ENCODE measurements around the gene EEF1A2.
"Not testable (repeated sequence)": the region's sequence is repeated elsewhere in the genome, so short reads cannot be mapped to it uniquely, and the experiment has no call there.

The EEF1A2 gene

DNA sequence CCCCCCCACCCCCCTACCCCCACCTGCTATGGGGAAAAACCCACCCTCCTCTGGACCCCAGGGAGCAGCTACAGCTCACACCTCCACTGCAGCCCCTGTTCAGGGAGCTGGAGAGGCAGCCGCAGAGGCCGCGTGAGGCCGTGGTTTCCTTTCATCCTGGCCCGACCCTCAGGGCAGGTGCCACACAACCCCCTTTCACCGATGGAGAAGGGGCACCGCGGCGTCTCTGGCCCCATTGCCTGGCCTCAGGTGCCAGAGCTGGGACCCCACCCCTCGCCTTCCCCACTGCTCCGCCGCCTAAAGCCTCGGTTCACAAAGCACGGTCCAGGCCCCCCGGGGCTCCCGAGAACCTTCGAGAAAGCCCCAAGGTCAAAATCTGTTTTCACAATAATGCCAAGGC lies 14.6 kb downstream of the EEF1A2 start:
- no peak for DNase-seq

DNA sequence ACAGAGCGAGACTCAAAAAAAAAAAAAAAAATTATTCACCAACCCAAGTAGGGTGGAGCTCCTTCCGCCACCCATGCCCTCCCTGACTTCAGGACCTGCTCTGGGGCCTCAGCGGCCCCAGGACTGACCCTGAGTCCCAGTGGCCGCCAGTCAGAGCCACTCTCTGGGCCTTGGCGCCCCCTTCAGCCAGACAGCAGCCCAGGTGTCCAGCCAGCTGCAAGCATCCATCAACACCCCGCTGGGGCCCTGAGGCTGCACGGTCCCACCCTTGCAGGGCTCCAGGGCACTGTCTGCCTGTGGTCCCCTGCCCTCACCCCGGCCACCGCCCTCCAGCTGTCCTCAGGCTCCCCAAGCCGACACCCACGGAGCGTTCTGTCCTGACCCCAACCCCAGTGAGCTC lies 15.0 kb downstream of the EEF1A2 start:
- DNase-seq = no peak

DNA sequence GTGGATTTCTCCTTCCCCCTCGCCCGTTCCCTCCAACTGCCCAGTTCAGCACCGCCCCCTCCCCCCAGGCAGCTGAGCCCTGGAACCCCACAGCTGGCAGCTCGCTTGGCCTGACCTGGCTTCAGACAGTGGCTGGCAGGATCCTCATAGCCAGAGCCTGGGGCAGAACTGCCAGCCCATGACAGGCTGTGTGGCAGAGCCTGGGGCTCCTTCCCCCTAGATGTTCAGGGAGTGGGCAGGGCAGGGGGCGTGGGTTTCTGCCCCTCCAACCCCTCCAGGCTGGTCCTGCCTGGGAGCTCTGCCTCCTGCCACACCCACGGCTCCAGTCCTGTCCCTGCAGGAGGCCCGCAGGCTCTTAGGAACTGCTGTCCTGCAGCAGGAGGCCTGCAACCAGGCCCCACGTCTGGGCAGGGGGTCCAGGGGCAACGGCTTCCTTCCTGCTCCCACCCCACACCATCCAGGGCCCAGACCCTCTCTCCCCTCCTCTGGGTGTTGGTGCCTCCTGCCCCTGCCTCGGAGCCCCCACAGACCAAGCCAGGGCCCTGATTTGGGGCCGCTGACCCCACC lies 16.8 kb downstream of the EEF1A2 start:
- no peak for DNase-seq

DNA sequence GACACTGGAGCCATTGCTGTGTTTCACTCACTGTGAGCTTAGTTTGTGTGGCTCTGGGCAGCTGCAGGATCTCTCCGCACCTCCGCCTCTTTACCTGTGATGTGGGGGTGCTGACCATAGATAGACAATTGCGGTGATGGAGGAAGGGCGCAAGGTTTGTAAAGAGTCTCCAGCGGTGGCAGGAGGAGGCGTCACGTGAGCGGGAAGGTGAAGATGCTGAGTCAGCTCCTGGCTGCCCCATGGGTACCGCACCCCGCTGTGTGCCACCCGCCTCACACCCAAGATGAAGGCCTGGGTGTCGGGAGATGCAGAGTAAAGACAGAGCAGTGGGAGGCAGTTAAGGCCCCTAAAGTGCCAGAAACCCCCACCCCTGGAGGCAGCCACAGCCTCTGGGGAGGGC lies 17.4 kb downstream of the EEF1A2 start:
- no peak for DNase-seq

DNA sequence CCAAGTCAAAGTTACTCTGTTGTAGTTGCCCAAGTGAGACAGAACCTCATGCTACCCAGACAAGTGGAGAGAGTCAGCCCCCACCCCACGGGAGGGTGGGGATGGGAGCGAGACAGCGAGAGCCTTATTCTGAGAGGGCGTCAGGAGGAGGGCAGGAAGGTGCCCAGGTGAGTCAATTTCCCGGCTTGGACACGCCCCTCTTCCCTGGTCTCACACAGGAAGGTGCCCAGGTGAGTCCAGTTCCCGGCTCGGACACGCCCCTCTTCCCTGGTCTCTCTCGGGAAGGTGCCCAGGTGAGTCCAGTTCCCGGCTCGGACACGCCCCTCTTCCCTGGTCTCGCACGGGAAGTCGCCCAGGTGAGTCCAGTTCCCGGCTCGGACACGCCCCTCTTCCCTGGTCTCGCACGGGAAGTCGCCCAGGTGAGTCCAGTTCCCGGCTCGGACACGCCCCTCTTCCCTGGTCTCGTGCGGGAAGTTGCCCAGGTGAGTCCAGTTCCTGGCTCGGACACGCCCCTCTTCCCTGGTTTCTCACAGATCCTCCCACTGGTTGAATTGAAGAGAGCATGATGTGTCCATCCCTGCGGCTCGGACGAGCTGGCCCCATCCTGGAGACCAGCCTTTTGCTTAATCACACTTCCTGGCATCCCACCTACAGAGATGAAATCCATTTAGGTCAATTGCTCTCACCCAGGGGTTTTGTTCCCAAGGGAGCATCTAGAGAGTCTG lies 19.0 kb downstream of the EEF1A2 start:
- DNase-seq = not testable (repeated sequence)

DNA sequence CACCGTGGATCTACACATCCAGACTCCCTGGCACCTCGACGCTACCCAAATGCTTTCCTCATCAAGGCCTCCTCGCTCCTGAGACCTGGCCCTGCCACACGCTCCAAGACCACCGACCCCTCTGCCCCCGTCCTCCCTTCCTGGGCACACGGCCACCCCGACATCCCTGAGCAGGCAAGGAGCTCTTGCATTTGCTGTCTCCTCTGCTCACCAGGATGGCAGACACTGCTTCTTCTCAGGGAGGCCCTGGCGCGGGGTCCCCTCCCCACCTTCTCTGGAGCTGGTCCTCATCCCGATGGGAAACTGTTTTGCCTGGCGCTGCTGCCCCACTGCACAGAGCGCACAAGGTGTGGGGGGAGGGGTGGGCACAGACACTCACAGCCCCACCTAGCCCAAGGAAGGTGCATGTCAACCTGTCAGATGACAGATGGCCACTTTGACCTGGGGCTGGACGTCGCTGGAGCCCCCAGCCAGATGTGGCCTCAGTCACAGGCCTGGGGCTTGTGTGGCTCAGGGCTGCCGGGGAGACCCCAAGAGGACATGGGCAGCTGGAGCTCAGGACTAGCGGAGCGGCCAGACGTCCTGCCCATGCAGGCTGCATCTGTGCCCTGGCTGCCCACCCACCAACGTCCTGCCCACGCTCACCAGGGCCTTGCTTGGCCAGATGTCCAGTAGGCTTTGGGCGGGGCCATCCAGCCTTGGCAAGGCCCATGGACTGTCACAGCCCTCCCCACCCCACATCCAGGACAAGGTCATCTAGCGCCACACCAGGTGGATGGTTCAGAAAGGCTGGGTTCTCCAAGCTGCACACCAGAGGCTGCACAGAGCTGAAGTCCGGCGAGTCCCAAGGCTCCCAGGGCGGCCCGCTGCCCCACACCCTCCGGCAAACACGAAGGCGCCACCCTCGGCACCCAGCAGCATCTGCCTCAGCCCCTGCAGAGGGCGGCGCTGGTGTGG lies 20.3 kb downstream of the EEF1A2 start:
- DNase-seq = no peak

DNA sequence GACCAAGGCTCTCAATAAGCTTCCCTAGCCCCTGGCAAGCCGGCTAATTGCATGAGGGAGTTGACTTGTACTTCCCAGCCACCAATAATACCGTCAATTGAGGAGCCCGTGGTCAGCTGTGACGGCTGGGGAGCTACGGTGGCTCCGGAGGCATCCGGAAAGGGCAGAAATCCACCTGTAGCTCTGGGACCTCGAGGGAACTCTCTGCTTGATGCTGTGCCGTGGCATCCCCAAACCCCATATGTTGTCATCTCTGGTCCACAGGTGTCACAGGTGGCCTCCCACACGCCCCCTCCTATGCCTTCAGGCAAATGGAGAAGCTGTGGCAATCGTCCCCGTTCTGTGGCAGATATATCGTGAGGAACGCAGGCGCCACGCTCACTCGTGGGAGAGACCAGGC lies 20.9 kb downstream of the EEF1A2 start:
- DNase-seq = no peak

DNA sequence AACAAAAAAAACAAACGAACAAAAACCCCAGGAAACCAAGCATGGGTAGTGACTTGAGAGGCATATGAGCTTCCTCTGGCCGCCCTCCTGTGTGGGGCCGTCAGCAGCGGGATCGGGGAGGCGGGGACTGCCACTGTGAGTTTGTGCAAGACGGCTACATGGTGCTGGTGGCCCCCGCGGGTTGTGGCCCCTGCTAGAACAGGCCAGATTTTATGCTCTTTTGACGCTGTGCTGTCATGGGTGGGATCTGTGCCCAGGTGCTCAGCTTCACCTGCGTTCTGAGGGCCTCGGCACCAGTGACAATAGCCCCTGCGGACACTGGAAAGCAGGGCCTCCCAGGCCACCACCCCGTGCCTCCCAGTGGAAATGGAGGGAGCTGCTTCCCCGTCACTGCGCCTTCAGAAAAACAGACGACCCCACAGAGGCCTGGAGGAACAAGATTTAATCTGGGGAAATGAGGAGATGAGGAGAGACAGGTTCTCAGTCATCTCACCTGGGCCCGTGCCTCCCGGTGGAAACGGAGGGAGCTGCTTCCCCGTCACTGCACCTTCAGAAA lies 21.7 kb downstream of the EEF1A2 start:
- DNase-seq = no peak

DNA sequence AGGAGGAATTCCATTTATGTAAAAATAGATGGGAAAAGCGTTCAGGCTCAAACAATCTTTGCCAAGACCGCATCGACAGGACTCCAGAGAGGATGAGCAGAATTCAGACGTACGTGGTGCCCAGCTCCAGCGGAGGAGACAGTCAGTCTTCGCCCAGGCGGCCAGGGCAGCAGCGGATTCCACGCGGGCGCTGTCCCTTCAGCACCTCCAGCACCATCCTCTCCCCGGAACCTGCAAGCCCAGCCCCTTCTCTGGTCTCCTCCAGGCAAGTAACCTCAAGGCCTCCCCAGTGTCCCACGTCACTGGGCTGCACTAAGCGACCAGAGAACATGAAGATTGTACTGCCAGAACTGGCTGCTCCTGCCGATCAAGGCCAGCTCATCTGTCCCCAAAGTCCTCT lies 23.7 kb downstream of the EEF1A2 start:
- DNase-seq = peak; percentile 23

DNA sequence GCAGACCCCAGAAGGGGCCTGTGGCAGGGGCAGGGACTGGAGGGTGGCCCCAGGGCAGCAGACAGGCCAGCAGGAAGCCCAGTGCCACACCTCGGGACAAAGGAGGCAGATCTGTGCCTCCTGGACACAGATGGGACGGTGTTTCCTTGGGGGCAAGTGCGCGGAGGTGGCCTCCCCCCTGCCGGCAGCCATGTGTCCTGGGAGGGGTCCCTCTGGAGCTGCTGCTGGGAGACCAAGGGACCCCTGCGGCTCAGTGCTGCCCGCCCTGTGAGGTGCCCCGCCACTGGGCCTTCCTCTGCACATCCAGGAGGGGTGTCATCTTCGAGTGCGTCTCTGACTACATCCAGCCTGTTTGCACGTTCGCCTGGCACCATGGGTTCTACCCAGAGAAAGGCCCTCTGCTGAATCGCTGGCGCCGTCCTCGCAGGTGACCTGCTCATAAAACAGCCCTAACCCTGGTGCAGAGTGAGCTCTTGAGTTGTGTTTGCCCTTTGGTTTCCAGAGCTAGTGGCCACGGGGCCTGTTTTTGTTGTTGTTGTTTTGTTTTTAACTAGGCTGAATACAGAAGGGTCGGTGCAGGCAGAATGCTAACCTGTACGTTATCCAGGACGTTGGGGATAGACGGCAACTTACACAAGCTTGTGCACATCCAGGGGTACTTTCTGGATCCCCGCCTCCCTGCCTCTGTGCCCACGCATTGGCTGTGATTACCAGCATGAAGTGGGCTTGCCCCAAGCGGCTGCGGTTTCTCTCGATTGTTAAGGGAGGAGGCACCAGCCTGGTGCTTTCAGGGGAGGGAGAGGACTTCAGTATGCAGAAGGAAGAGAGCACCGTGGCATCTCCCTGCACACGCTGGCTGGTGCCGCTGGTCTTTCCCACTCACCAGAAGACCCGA lies 25.1 kb downstream of the EEF1A2 start:
- DNase-seq = no peak

DNA sequence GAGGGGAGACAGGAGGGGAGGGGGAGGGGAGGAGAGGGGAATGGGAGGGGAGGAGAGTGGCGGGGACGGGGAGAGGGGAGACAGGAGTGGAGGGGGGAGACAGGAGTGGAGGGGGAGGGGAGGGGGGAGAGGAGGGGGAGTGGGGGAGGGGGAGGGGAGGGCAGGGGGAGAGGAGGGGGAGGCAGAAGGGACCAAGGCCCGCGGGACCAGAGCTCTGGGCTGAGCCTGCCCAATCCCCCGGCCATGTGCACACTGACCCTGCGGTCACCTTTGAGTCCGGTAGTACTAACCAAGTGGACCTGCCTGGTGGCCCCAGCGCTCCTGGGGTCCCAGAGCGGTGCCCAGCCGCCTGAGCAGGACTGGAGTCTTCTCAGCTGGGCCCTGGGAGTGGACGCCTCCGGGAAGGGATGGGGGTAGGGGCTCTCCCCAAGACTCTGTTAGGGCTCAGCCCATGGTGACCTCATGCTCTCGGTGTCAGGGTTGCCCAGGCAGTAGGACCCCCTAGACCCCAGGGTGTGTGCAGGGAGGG lies 26.0 kb downstream of the EEF1A2 start:
- DNase-seq = no peak

DNA sequence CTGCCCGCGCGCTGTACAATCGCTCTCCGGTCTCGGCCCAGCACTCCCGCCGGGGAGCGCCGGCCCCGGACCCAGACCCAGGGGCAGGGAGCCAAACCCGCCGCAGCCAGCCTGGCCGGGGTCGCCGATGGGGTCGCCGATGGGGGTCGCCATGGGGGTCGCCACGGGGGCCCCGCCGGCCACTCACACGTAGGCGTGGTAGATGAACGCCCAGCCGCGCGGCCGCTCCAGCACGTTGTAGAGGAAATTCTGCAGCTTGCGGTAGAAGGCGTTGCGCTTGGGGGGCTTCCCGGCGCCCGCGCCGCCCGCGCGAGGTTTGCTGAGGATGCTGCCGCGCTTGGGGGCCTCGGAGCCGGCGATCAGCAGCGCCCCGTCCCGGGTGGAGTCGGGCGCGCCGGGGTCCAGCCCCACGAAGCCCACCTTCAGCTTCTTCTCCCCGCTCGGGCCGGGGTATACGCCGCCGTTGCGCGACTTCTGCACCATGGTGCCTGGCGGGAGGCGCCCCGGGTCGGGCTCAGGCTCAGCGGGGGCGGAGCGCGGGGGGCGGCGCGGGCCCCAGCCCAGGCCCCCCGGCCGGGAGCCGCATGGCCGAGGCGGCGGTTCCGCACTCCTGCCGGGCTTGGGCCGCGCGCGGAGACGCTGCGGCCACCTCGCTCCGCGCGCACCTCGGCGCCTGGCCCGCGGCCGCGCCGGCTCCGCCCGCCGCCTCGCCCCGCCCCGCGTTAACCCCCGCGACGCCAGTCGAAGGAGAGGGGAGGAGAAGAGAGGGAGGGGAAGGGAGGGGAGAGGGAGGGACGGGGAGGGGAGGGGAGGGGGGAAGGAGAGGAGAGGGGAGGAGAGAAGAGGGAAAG lies 26.7 kb downstream of the EEF1A2 start, which contains the start of gene KCNQ2:
TSS of gene KCNQ2 (minus strand) at position 675 of the 851 bp plus-strand sequence. CDS start at position 483, 192 bp downstream.
- DNase-seq = no peak

DNA sequence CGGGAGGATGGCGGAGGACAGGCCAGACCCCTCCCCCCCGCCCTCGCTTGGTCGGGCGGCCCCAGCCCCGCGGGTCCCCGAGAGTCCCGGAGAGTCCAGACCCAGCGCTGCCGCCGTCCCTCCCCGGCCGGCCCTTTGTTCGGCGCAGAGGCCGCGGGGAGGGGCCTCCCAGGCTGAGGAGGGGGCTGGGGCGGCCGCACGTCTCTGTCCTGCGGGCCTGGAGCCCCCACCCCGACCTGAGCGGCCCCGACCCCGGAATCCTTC lies 27.2 kb downstream of the EEF1A2 start:
- DNase-seq = no peak

DNA sequence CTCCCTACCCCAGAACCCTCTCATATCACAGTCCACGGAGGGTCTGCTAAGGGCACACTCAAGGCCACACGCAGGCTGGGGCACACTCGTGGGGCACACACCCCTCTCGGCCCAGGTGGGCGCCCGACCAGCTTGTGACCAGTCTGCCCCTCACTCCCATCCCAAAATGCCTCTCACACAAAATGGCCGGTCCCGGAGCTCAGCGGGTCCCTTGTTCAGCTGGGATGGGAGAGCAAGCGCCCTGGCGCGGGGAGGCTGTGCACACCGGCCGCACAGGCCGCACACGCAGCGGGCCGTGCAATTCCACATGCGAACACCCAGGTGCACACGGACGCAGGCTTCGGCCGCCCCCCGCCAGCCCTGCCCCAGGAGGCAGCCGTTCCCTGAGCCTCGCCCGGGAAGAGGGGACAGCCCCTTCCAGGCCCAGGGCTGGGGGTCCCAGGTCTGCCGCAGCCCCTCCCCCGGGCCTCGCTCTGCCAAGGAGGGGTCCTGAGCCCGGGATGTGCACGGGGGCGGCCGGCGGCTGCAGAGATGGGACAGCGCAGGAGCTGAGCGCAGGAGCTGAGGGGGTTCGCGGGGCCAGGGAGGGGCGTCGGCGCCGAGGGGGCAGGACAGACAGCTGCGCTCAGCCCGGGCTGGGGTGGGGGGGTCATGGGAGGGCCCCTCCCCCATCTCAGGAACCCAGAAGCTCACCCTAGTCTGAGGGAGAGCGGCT lies 27.7 kb downstream of the EEF1A2 start:
- no peak for DNase-seq

DNA sequence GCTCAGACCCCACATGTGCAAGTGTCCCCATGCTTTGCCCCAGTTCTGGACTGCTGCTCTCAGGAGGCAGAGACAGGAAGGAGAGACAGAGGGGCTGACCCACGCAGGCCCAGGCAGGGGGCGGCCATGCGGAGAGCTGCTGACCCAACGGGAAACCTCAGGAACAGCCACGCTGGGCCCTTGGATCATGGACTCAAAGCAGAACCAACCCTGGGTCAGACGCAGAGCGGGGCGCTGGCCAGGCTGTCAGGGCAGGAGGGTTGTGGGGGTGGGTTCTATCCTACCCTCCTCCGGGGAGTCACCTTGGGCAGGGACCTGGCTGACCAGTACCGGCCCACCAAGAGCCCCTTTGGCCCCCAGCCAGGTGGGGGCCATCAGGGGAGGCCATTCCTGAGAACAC lies 28.5 kb downstream of the EEF1A2 start:
- DNase-seq = no peak

DNA sequence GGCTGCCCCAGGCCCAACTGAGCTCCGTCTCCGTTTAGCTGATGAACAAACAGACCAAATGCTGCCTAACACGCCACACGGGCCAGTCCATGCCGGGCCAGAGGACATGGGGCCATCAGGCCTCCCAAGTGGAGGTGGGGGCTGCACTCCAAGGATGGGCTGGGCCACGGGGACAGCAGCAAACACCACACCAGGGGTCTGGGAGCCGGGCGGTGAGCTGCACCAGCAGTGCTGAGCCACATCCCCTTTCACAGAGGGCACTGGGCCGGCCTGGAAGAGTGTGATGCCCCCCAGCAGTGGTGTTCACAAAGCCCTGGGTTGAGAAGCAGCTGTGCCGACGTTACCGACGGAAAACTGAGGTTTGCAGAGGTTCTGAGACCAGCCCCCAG lies 29.2 kb downstream of the EEF1A2 start:
- no peak for DNase-seq

DNA sequence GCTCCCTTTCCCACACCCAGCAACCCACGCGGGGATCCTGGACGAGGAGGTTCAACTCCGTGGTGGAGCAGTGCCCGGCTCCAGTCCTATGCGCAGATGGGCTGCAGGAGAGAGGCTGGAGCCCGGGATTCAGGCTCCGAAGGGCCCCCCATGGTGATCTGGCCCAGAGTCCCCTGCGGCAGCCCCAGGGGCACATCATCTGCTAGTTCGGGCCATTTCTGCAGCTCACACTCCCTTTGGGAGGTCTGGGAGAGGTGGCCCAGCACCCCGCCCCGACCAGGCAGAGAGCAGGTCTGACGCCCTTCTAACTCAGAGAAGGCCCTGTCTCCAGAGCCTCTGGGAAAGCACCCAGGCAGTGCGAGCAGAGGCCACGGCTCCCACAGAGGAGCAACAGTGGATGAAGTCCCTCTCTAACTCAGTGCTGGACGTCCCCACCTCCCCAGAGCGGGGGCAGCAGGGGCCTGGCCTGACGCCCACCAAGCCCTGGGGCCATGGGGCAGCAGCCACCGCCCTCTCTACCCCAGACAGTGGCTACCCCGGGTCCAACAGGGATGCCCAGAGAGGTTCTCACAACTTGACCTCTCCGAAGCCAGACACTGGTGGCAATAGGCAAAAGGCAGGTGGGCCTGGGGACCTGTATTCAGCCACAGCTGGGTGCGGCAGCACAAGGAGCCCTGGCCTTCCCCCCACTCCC lies 29.7 kb downstream of the EEF1A2 start:
- no peak for DNase-seq

DNA sequence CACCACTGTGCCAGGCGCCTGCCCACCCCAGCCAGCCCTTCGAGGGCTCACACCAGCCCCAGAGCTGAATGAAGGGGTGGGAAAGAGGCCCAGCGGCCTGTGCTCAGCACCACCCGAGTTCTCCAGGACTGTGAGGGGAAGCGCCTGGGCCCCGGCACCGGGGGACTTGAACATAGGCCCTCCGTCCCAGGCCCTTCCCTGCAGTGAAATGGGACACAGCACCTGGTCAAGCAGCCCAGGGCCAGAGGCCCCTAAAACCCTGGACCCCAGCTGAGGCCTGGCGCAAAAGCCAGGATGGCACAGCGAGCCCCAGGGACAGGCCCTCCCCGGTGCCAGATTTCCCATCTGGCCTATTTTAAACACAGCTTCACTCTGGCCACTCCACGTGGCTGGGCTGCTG lies 30.5 kb downstream of the EEF1A2 start:
- no peak for DNase-seq

DNA sequence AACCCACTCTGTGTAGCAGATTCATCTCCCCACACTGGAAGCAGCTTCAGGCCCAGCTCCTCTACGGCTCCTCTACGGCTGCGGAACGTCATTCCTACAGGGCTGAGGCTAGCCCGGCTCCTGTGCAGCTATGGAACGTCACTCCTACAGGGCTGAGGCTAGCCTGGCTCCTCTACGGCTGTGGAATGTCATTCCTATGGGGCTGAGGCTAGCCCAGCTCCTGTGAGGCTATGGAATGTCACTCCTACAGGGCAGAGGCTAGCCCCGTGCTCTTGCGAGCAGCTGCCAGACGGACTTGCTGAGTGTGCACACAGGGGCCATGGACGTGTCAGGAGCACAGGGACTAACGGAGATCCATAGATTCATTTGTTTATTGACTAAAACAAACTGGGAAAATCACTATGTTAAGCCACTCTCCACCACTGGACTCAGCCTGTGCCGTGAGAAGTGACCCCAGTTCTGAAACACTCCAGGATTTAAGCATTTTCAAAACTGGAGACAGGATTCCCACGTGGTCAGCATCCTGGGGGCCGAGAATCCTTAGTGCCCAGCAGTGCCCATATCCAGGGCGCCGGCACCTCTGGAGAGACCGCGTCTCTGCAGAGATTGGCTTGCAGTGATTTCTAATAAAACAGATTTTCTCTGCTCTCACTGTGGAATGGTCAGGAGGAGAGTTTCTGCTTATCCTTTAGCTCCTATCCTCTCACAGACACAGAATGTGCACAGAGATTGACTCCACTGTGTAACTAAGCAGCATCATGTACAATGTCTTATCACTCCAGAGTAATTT lies 31.4 kb downstream of the EEF1A2 start:
- DNase-seq = no peak

All from fibroblast of skin of scalp (primary cell).